Panc1 (cell line): ENCODE results near the gene CTTNBP2.

Experiments used
- POLR2AphosphoS5 ChIP-seq: IDR thresholded peaks from 2 replicates; pipeline ENCODE4 v1.6.1; 2012; ENCODE audit warnings: mild to moderate bottlenecking, low read depth, low read length, moderate library complexity
- SIN3A ChIP-seq: IDR thresholded peaks from 2 replicates; pipeline ENCODE4 v1.6.1; 2012; ENCODE audit warnings: low read depth, mild to moderate bottlenecking, low read length, moderate library complexity, borderline replicate concordance; ENCODE audit not compliant: insufficient read depth
- TF ChIP-seq, protein P1 (sequence below): fragments of 450-650 bp; IDR thresholded peaks from 2 replicates; pipeline ENCODE4 v1.5.1; 2017; ENCODE audit warnings: mild to moderate bottlenecking
- TF ChIP-seq, protein P2 (sequence below), 2 experiments: IDR thresholded peaks; 2 replicates each; pipeline ENCODE4 v1.6.1; 2011 to 2012; ENCODE audit warnings: low read depth in 2 of 2, control low read depth in 1 of 2, low read length in 1 of 2, mild to moderate bottlenecking in 1 of 2, moderate library complexity in 1 of 2; ENCODE audit not compliant: insufficient read depth in 1 of 2

DNA sequence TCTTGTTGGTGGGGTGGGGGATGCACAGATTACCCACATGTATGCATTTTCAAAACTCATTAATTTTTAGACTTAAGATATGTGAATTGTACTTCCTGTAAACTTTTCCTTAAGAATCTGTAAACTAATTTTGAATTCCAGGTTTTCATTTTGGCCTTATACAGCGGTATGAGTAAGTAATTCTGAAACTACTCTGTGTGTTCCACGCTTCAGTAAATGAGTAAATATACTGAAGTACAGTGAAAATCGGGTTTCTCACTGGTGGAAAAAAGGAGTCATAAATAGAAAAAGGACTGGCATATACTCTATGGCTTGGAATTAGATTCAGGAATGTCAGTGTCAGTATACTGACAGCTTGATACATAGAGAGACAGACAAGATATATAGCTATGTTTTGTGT is 72.8 kb downstream of the CTTNBP2 start:
- TF ChIP-seq, protein P1, sequence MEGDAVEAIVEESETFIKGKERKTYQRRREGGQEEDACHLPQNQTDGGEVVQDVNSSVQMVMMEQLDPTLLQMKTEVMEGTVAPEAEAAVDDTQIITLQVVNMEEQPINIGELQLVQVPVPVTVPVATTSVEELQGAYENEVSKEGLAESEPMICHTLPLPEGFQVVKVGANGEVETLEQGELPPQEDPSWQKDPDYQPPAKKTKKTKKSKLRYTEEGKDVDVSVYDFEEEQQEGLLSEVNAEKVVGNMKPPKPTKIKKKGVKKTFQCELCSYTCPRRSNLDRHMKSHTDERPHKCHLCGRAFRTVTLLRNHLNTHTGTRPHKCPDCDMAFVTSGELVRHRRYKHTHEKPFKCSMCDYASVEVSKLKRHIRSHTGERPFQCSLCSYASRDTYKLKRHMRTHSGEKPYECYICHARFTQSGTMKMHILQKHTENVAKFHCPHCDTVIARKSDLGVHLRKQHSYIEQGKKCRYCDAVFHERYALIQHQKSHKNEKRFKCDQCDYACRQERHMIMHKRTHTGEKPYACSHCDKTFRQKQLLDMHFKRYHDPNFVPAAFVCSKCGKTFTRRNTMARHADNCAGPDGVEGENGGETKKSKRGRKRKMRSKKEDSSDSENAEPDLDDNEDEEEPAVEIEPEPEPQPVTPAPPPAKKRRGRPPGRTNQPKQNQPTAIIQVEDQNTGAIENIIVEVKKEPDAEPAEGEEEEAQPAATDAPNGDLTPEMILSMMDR = no peak
- TF ChIP-seq, protein P2, sequence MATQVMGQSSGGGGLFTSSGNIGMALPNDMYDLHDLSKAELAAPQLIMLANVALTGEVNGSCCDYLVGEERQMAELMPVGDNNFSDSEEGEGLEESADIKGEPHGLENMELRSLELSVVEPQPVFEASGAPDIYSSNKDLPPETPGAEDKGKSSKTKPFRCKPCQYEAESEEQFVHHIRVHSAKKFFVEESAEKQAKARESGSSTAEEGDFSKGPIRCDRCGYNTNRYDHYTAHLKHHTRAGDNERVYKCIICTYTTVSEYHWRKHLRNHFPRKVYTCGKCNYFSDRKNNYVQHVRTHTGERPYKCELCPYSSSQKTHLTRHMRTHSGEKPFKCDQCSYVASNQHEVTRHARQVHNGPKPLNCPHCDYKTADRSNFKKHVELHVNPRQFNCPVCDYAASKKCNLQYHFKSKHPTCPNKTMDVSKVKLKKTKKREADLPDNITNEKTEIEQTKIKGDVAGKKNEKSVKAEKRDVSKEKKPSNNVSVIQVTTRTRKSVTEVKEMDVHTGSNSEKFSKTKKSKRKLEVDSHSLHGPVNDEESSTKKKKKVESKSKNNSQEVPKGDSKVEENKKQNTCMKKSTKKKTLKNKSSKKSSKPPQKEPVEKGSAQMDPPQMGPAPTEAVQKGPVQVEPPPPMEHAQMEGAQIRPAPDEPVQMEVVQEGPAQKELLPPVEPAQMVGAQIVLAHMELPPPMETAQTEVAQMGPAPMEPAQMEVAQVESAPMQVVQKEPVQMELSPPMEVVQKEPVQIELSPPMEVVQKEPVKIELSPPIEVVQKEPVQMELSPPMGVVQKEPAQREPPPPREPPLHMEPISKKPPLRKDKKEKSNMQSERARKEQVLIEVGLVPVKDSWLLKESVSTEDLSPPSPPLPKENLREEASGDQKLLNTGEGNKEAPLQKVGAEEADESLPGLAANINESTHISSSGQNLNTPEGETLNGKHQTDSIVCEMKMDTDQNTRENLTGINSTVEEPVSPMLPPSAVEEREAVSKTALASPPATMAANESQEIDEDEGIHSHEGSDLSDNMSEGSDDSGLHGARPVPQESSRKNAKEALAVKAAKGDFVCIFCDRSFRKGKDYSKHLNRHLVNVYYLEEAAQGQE (IDR thresholded peaks at IDR 0.05; ENCODE audit: insufficient read depth in 1 of 2, low read depth in 2 of 2, low read length in 1 of 2) = no peak
- TF ChIP-seq POLR2AphosphoS5 (no peak), SIN3A (no peak)
